ENCODE measurements around the gene ABLIM2. TPM values are rescaled to one million over a fixed set of nuclear protein-coding genes. Genes with fewer than 3 reads are reported as not detected.

Gene ABLIM2
- polyA plus RNA-seq, 3 donors = 0.21 TPM; not detected in 2

DNA sequence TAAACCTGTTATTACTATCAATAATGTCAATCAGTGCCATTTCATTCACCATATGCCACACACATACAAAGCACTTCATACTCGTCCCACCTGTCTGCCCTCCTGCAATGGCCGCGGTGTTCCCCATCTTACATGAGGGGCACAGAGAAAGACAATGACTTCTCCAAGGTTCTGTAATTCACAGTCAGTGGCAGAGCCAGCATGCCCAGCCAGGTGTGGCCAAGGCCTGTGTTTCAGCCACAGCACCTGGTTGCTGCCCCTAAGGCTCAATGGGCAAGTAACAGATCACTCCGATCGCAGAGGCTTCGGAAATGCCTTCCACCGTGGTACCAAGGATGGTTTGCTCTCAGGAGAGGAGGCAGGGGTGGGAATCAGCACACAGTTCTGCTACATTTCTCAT lies 229.9 kb downstream of the ABLIM2 start:
- Mint-ChIP-seq H3K36me3 (no peaks in the 10 kb centered on the region), H3K9me3 (peaks cover 0 to 10% (median 0%) of the 10 kb centered on the region in 7 donors), H3K27ac (no peak overlapping the region), H3K4me1 (peaks cover 2% of the 10 kb centered on the region), H3K4me3 (no peak overlapping the region), H3K27me3 (ENCODE audit: low read depth in 3 of 3) (peaks cover 18 to 28% (median 19%) of the 10 kb centered on the region in 3 donors)
- H3K4me1 ChIP-seq (ENCODE audit: control insufficient read depth in 1 of 2, insufficient read depth in 2 of 2, low read length in 2 of 2) = no peaks in the 10 kb centered on the region
- H3K27me3 ChIP-seq (ENCODE audit: control insufficient read depth in 2 of 2, insufficient read depth in 2 of 2, low read length in 2 of 2) = no peaks in the 10 kb centered on the region
- H3K36me3 ChIP-seq (replicated peaks in 1 of 2; ENCODE audit: control insufficient read depth in 1 of 2, insufficient read depth in 2 of 2, low read length in 2 of 2) = no peaks in the 10 kb centered on the region
- H3K4me3 ChIP-seq (replicated peaks in 1 of 3; ENCODE audit: low read depth in 2 of 3, low read length in 3 of 3) = no peak overlapping the region
- TF ChIP-seq, protein P1, sequence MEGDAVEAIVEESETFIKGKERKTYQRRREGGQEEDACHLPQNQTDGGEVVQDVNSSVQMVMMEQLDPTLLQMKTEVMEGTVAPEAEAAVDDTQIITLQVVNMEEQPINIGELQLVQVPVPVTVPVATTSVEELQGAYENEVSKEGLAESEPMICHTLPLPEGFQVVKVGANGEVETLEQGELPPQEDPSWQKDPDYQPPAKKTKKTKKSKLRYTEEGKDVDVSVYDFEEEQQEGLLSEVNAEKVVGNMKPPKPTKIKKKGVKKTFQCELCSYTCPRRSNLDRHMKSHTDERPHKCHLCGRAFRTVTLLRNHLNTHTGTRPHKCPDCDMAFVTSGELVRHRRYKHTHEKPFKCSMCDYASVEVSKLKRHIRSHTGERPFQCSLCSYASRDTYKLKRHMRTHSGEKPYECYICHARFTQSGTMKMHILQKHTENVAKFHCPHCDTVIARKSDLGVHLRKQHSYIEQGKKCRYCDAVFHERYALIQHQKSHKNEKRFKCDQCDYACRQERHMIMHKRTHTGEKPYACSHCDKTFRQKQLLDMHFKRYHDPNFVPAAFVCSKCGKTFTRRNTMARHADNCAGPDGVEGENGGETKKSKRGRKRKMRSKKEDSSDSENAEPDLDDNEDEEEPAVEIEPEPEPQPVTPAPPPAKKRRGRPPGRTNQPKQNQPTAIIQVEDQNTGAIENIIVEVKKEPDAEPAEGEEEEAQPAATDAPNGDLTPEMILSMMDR (IDR thresholded peaks at IDR 0.05) = no peak
- intact Hi-C loops (cut with micrococcal nuclease) = no loop called here
- no peaks in the 10 kb centered on the region for H3K79me2 ChIP-seq (ENCODE audit: insufficient read depth, low read length)
- H2AFZ ChIP-seq (ENCODE audit: insufficient read depth, low read depth, low read length, poor library complexity, severe bottlenecking) = no peak overlapping the region
- no peak overlapping the region for H3K4me2 ChIP-seq (replicated peaks; ENCODE audit: extremely low read depth, low read length, poor library complexity, severe bottlenecking)
- 99% methylated on average over 7 of the region's 7 CpGs for WGBS (ENCODE audit: insufficient coverage)
- H3K27ac ChIP-seq (ENCODE audit: low read depth in 1 of 2, low read length in 2 of 2) = no peak overlapping the region
- H4K20me1 ChIP-seq (ENCODE audit: insufficient read depth, low read length) = no peaks in the 10 kb centered on the region
- DNase-seq = no peak
- H3K9me3 ChIP-seq (replicated peaks in 1 of 2; ENCODE audit: control insufficient read depth in 1 of 2, insufficient read depth in 1 of 2, low read length in 2 of 2) = no peaks in the 10 kb centered on the region
- no peak overlapping the region for H3K9ac ChIP-seq (ENCODE audit: insufficient read depth, low read length, poor library complexity, severe bottlenecking)

DNA sequence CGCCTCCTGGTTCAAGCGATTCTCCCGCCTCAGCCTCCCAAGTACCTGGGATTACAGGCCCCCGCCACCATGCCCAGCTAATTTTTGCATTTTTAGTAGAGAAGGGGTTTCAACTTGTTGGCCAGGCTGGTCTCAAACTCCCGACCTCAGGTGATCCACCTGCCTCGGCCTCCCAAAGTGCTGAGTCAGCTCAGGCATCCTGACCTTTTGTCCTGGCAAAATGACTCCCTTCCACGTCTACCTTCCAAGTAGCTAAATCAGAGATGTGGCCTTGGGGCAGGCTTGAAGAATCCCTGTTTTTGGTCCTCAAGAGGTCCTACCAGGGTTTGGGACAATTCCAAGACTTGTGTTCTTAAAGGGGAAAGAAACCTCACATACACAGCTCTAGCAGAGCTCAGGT lies 231.8 kb downstream of the ABLIM2 start:
- Histone ChIP-seq H3K4me2 (replicated peaks; ENCODE audit: extremely low read depth, low read length, poor library complexity, severe bottlenecking) (no peak overlapping the region), H3K79me2 (ENCODE audit: insufficient read depth, low read length) (no peaks in the 10 kb centered on the region), H3K27ac (ENCODE audit: low read depth in 1 of 2, low read length in 2 of 2) (no peak overlapping the region), H2AFZ (ENCODE audit: insufficient read depth, low read depth, low read length, poor library complexity, severe bottlenecking) (no peak overlapping the region), H3K36me3 (replicated peaks in 1 of 2; ENCODE audit: control insufficient read depth in 1 of 2, insufficient read depth in 2 of 2, low read length in 2 of 2) (no peaks in the 10 kb centered on the region), H3K27me3 (ENCODE audit: control insufficient read depth in 2 of 2, insufficient read depth in 2 of 2, low read length in 2 of 2) (no peaks in the 10 kb centered on the region), H4K20me1 (ENCODE audit: insufficient read depth, low read length) (no peaks in the 10 kb centered on the region), H3K9ac (ENCODE audit: insufficient read depth, low read length, poor library complexity, severe bottlenecking) (no peak overlapping the region), H3K4me1 (ENCODE audit: control insufficient read depth in 1 of 2, insufficient read depth in 2 of 2, low read length in 2 of 2) (no peaks in the 10 kb centered on the region), H3K4me3 (replicated peaks in 1 of 3; ENCODE audit: low read depth in 2 of 3, low read length in 3 of 3) (no peak overlapping the region), H3K9me3 (replicated peaks in 1 of 2; ENCODE audit: control insufficient read depth in 1 of 2, insufficient read depth in 1 of 2, low read length in 2 of 2) (no peaks in the 10 kb centered on the region)
- no peak for DNase-seq
- H3K4me1 Mint-ChIP-seq = peaks cover 2% of the 10 kb centered on the region
- TF ChIP-seq, protein P1 (IDR thresholded peaks at IDR 0.05) = no peak
- no peaks in the 10 kb centered on the region for H3K36me3 Mint-ChIP-seq
- intact Hi-C loops (cut with micrococcal nuclease) = no loop called here
- no peak overlapping the region for H3K4me3 Mint-ChIP-seq
- H3K27ac Mint-ChIP-seq = no peak overlapping the region
- peaks cover 0 to 7% (median 0%) of the 10 kb centered on the region in 7 donors for H3K9me3 Mint-ChIP-seq
- H3K27me3 Mint-ChIP-seq (ENCODE audit: low read depth in 3 of 3) = peaks cover 20 to 21% (median 21%) of the 10 kb centered on the region in 3 donors
- 100% methylated on average over 4 of the region's 7 CpGs for WGBS (ENCODE audit: insufficient coverage)
